GM10248 (cell line): ENCODE data around the gene SOX18.

Source experiments
- CTCF ChIA-PET: fragments of 300-600 bp; sonication (Branson Sonifier 250); formaldehyde crosslinking; extraction: SDS; loops from one replicate; lab custom pipeline; 2021; ENCODE audit warnings: antibody characterized with exemption; lab: Yijun Ruan, JAX
- POLR2A ChIA-PET: fragments of 350-650 bp; sonication (Branson Sonifier 250); formaldehyde crosslinking; extraction: SDS; loops from one replicate; lab custom pipeline; 2020; ENCODE audit warnings: antibody characterized with exemption; lab: Yijun Ruan, JAX
- DNase-seq: peaks from one replicate; pipeline ENCODE4 v3.0.0; 2012; ENCODE audit errors: extremely low spot score
- CTCF ChIP-seq: IDR thresholded peaks from 2 replicates; pipeline ENCODE4 v1.5.1; 2012; ENCODE audit warnings: mild to moderate bottlenecking, low read depth; ENCODE audit errors: extremely low read depth, missing control alignments, control extremely low read depth

The SOX18 gene

GRCh38 chr20:64058536-64058935 lies 9.1 kb upstream of the SOX18 start:
- no peak for TF ChIP-seq CTCF
- ChIA-PET CTCF (interaction anchor here (1.2 to 4.7 kb wide), 3 partner anchors 18 to 331 kb away, joined by 3 to 60 read pairs (median 3); no protein-coding TSS in a partner anchor), POLR2A (no interaction called here)
- DNase-seq: no peak

DNA sequence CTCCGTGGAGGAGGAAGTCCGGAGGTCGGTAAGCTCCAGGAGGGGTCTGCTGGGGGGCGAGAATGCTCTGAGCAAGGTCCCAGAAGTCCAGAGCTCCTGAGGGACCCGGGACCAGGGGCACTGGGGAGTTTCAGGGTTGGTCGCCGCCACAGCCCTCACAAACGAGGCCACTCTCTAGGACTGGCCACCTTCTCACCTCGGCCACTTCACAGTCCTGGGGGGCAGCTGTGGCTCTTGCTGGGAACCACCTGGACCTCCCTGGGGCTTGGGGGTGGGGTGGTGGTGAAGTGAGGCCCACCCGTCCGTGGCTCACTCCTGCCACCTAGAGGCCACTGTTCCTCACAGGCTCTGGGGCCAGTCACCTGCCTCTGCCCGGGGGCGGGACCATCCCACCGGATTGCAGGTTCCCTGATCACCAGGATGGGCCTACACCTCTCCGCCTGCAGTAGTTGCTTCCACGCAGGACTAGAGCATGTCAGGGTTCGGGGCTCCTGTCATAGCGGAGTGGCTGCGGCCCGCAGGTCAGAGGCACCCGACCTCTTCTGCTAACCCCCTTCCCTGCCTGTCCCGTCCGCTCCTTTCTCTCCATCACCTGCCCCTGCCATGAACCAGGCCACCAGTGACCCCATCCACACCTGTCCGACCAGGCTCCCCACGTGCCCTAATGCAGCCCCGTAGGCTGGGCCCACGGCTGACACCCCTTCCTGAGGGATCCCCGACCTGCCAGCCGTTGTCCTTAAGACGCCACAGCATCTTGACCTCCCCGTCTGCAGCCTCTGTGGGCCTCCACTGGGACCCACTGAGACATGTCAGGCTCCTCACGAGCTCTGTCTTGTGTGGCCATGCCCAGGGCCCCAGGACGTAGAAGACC lies 8.4 kb upstream of the SOX18 start:
- CTCF ChIA-PET: interaction anchor here (0.6 to 4.7 kb wide), 33 partner anchors 8 to 521 kb away, joined by 3 to 60 read pairs (median 3); partner anchors contain the start of genes OPRL1, PRPF6, RGS19 and SAMD10
- peak; percentile 90 for DNase-seq
- peak; percentile 92 for TF ChIP-seq CTCF
- POLR2A ChIA-PET: no interaction called here

DNA sequence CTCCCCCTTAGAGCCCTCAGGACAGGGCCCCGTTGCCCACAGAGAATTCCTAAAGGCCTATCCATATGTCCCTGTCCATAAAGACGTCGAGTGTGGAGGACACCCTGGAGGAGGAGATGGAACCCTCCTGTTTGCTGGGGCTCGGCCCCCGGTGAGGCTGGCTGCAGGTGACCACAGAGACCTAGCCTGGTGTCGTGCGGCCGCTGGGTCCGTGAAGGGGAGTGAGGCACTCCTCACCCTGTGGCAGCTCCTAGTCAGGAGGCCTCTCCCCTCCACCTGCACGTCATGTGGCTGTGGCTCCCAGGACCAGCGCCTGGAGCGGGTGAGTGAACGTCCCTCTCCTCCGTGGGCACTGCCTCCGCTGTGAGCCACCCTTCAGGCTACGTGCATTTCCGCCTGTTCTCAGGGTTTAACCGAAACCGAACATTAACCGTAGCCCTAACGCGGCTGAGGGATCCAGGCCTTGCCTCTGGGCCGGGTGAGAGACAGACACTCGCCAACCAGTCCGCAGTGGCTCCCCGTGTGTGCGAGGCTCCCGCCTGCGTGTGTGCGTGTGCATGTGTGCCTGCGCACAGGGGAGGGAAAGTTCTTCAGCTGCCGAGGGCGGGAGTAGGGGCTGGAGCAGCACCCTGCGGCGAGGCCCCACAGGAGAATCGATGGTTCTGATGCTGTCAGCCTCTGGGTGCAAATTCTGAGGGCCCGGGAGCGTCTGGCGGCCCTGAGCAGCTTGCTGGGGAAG lies 7.6 kb upstream of the SOX18 start:
- TF ChIP-seq CTCF: no peak
- DNase-seq: no peak
- POLR2A ChIA-PET: no interaction called here
- CTCF ChIA-PET: interaction anchor here (0.6 to 4.7 kb wide), 32 partner anchors 9 to 520 kb away, joined by 3 to 60 read pairs (median 3); partner anchors contain the start of genes OPRL1, PRPF6, RGS19 and SAMD10

GRCh38 chr20:64056639-64056888 lies 7.1 kb upstream of the SOX18 start:
- POLR2A ChIA-PET: no interaction called here
- CTCF ChIA-PET: interaction anchor here (1.2 to 4.7 kb wide), 5 partner anchors 16 to 192 kb away, joined by 3 to 60 read pairs (median 4); partner anchors contain the start of gene TPD52L2
- no peak for DNase-seq
- TF ChIP-seq CTCF: no peak

DNA sequence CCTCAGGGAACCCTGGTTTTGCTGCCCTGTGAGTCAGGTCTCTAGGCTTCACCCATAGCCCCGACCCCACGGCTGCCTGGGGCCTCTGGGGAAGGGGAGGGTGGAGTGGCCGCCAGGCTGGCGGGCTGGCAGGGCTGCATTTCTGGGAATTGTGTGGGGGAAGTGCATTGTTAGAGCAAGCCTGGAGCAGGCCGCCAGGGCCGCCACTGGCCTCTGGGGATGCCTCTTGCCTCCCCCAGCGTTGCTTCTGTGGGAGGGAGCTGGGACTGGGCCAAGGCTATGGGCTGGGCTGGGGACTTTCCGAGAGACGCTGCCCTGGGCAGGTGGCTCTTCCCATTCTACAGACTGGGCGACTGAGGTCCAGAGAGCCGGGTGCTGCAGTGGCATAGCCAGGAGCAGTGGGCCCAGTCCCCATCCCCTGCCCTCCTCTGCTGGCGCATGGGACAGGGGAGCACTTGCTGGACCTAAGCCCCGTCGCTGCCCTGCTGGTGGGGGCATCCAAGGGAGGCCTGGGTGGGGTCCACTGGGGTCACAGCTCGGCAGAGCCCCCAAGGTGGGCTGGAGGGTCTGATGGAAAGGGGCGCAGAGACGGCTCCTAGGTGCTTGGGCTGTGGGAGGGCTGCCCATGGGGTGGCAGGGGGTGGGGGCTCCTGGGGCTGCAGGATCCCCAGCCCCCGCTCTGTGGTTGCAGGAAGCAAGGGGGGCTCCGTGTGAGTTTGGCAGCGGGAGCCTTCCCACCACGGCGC lies 6.6 kb upstream of the SOX18 start:
- peak; percentile 63 for DNase-seq
- TF ChIP-seq CTCF: no peak
- CTCF ChIA-PET: interaction anchor here (1.2 to 7.8 kb wide), 6 partner anchors 16 to 191 kb away, joined by 3 to 69 read pairs (median 5); partner anchors contain the start of gene TPD52L2
- POLR2A ChIA-PET: no interaction called here
